RCC 7860 (cell line): ENCODE results near the gene SERPINA12.

Experiments used
- DNase-seq: peaks from one replicate; pipeline ENCODE4 v3.0.0-alpha.2; 2015; ENCODE audit warnings: low spot score
- FAIRE-seq: peaks from 2 replicates; lab custom pipeline; 2012; peaks lifted over from hg19 to GRCh38; lab: Jason Lieb, UNC

Gene SERPINA12

DNA sequence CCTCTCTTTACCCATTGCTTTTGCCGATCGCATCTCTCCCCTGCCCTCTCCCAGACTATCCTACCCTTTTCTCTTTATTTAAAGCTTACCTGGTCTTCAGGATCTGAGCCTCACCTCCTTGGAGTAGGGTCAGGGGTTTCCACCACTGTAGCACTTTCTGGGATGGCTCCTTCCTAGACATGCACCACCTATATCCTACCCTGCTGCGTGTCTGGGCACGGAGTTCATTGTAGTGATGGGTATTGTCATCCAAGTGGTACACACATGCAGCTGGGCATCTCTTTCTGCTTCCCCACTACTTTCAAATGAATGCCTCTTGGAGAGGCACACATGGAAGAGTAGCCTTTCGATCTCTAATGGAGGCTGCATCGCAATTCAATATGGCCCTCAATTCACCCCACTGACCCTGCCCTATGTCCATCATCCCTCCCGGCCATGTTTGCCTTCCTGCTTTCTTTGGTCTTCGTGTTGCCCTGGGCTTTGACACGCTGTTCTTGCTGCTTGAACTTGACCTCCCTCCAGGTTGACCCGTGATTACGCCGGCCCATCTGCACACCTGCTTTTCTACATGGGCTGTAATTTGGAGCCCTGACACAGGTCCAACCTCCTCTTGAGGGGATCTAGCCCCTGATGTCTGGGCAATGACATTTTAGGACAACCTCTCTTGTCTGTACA is 67.6 kb downstream of the SERPINA12 start:
- FAIRE-seq (no peak), DNase-seq (no peak)

DNA sequence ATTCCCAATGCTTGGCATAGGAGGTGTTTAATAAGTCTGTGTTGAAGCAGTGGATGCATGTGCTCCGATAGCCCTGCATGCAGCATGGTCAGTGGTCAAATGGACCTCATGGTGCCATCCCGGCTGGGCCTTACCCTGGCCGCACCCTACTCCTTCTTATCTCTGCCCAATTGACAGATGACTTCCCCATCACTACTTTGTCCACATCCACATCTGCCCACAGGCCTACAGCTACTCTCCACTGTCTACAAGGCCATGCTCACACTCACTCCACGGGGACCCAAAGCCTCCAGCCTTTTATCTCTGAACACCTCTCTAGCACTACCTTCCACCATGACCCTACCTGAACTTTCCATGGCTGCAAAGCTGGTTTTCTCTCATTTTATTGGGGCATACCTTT is 68.1 kb downstream of the SERPINA12 start:
- no peak for FAIRE-seq
- no peak for DNase-seq

DNA sequence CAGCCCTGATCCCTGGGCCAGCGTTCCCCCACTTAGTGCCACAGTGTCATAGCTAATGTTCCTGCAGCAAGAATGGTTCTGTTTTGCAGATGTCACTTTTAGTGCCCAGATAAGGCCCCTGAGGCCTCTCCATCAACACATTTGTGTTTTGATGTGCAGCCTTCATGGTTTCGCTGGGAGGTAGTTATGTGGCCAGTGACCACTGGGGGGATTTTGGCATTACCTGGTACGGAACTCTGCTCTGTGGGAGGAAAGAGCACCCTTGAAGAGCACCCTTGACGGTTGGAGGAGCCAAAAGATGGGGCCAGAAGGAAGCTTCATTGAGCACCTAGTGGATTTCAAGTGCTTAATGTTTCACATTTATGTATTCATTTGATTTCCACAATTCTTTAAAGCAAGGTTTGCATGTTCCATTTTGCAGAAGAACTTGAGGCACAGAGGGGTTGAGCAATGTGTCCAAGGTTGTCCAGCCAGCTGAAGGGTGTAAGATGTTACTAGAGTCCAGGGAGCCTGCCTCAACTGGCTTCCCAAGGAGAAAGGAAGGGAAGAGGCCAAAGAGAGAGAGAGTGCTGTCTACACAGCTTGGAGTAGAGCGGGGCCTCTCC is 69.7 kb downstream of the SERPINA12 start:
- no peak for DNase-seq
- no peak for FAIRE-seq
